Heart left ventricle (tissue), 13 donors: ENCODE results near the gene HMCN2.

ENCODE experiments used
- POLR2A ChIP-seq, 2 donors: fragments of 450-650 bp; IDR thresholded peaks; one replicate each; pipeline ENCODE4 v1.6.1; 2017; ENCODE audit warnings: antibody characterized with exemption in 2 of 2, mild to moderate bottlenecking in 2 of 2, moderate library complexity in 2 of 2
- TF ChIP-seq, protein P1 (sequence below), 12 donors: fragments of 200-600 bp; sonication (generic) in 4 of 12; IDR thresholded peaks; one replicate each; pipeline versions ENCODE4 v1.5.0 to v1.8.0; 2018 to 2022; ENCODE audit warnings: antibody characterized with exemption in 12 of 12, mild to moderate bottlenecking in 5 of 12
- donor health status: ischemic (EF 13 %, LVEDD 7.1; RV severe dilation, severe dysfunction).
- donor health status: DM: no; HTN: yes; CAD: no.
- donor health status: DM: no; HTN: no; CAD: no.
- donor health status: ischemic (EF 25% LVEDD 6.9; RV normal size, moderate dysfunction).
- donor health status: ischemic (EF 25% LVEDD 5.7; RV mildly dilated, moderate dysfunction).
- donor health status: ischemic (EF 35%, LVEDD 5.7; RV mildly dilated, moderate dysfunction).
- donor health status: nonischemic (EF 11% LVEDD 7.7; RV severe dilation, severe dysfunction).
- donor health status: DM: yes; HTN: yes; CAD: no.
- donor health status: PGD.
- donor health status: ischemic (EF 29% LVEDD 5.4; RV normal size, mild dysfunction).
- donor health status: nonischemic (EF 23%, LVEDD 6.1; RV moderate dilation, normal function).

DNA sequence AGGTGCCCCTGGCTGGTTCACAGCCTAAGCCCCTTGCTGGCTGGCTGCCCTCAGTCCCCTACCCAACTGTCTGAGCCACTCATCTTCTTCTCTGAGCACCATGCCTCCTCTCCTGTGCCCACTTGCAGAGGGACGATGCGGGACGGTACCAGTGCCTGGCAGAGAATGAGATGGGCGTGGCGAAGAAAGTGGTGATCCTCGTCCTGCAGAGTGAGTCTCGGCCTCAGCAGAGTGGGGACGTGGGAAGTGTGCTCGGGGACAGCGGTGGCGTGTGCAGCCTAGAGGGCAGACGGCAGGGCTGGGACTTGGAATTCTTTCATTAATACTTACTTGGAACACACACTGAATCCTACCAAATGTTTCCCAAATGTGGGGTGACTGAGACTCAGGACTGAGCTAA is 144.9 kb downstream of the HMCN2 start:
- TF ChIP-seq, protein P1, sequence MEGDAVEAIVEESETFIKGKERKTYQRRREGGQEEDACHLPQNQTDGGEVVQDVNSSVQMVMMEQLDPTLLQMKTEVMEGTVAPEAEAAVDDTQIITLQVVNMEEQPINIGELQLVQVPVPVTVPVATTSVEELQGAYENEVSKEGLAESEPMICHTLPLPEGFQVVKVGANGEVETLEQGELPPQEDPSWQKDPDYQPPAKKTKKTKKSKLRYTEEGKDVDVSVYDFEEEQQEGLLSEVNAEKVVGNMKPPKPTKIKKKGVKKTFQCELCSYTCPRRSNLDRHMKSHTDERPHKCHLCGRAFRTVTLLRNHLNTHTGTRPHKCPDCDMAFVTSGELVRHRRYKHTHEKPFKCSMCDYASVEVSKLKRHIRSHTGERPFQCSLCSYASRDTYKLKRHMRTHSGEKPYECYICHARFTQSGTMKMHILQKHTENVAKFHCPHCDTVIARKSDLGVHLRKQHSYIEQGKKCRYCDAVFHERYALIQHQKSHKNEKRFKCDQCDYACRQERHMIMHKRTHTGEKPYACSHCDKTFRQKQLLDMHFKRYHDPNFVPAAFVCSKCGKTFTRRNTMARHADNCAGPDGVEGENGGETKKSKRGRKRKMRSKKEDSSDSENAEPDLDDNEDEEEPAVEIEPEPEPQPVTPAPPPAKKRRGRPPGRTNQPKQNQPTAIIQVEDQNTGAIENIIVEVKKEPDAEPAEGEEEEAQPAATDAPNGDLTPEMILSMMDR (IDR thresholded peaks at IDR 0.05): no peak
- TF ChIP-seq POLR2A (IDR thresholded peaks at IDR 0.05): no peak
